Measurements from ENCODE around the gene UBR2. TPM values are rescaled to one million over a fixed set of nuclear protein-coding genes. Genes with fewer than 3 reads are reported as not detected.
A peak's percentile ranks its signal among the peaks of the same experiment; 100 is the strongest.
"Not testable (repeated sequence)": the region's sequence is repeated elsewhere in the genome, so short reads cannot be mapped to it uniquely, and the experiment has no call there.

UBR2 gene
- total RNA-seq, 4 donors from 2014 or later: 15.9 to 52.7 (median 49.4) TPM

DNA sequence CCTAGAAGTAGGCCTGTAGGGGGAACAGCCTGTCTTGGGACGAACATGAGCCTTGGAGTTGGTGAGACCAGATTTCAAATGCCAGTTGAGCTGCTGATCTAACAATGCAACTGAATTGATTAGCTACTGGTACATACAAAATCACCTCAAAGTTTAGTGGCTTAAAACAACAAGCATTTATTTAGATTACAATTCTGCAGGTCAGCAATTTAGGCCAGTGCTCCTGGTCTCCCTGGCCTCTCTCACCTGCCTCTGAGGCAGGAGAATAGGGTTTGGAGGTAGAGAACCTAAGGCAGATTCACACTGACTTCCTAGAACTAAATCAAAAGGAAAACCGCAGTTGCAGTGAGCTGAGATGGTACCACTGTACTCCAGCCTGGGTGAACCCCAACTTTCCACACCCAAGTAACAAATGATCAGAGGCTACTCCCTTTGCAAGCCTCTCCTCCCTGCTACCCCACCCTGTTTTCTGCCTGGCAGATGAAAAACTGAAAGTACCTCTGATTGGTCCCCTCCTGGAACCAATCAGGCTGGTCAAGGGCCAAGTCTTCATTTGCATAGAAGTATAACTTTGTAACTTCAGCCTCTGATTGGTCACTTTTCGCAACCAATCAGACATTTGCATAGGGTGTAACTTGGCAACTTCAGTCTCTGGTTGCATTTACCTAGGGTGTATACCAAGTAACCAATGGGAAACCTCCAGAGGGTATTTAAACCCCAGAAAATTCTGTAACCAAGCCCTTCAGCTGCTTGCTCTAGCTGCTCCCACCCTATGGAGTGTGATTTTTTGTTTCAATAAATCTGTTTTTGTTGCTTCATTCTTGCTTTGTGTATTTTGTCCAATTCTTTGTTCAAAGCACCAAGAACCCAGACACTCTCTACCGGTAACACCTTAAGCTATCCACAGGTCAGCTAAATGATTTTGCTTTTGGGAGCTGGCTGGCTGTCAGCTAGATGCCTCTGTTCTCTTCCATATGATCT, 8.1 kb upstream of the UBR2 start:
- no peaks in the 10 kb centered on the region for H3K9me3 ChIP-seq
- no peaks in the 10 kb centered on the region for H3K27me3 ChIP-seq
- WGBS, 2 donors (ENCODE audit: low coverage in 1 of 2): 65 to 90% methylated on average over 2 to 4 of the region's 4 CpGs
- DNase-seq: peak; percentile 81
- H3K27ac ChIP-seq: peak overlapping the region; percentile 88 to 91 (median 88)
- peaks cover 4 to 24% (median 11%) of the 10 kb centered on the region in 4 donors for H3K4me1 ChIP-seq
- in situ Hi-C loops (cut with MboI; ENCODE audit: low pct_ligation_motif_present in 1 of 4, low pct_unique_long_range_greater_than_20kb in 1 of 4, low sequenced_read_pairs in 3 of 4) (no loop called here), intact Hi-C loops (cut with DNase I; ENCODE audit: low total_unique reads) (no loop called here)
- TF ChIP-seq, protein P1, sequence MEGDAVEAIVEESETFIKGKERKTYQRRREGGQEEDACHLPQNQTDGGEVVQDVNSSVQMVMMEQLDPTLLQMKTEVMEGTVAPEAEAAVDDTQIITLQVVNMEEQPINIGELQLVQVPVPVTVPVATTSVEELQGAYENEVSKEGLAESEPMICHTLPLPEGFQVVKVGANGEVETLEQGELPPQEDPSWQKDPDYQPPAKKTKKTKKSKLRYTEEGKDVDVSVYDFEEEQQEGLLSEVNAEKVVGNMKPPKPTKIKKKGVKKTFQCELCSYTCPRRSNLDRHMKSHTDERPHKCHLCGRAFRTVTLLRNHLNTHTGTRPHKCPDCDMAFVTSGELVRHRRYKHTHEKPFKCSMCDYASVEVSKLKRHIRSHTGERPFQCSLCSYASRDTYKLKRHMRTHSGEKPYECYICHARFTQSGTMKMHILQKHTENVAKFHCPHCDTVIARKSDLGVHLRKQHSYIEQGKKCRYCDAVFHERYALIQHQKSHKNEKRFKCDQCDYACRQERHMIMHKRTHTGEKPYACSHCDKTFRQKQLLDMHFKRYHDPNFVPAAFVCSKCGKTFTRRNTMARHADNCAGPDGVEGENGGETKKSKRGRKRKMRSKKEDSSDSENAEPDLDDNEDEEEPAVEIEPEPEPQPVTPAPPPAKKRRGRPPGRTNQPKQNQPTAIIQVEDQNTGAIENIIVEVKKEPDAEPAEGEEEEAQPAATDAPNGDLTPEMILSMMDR (IDR thresholded peaks at IDR 0.05): no peak
- TF ChIP-seq POLR2A (IDR thresholded peaks at IDR 0.05) (peak; percentile 88), POLR2AphosphoS5 (IDR thresholded peaks at IDR 0.05) (peak in 2 of 3 donors; percentile 78 to 88), EP300 (IDR thresholded peaks at IDR 0.05; ENCODE audit: low read depth) (no peak)
- no peaks in the 10 kb centered on the region for H3K36me3 ChIP-seq
- H3K4me3 ChIP-seq: no peak overlapping the region

DNA sequence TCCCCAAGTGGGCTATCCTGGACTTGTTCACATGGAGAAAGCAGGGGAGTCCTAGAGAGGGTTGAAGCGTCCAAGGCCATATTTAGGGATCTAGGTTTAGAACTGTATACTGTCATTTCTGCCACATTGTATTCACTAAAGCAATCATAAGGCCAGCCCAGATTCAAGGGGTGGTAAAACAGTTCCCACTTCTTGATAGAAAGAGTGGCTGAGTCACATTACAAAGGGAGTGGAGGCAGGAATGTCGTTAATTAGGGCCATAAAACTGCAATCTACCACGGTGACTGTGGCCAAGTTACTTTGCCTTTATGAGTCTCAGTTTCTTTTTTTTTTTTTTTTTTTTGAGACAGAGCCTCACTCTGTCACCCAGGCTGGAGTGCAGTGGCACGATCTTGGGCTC, 7.4 kb upstream of the UBR2 start:
- Histone ChIP-seq H3K27me3 (no peaks in the 10 kb centered on the region), H3K4me1 (peaks cover 4 to 24% (median 11%) of the 10 kb centered on the region in 4 donors), H3K4me3 (no peak overlapping the region), H3K27ac (peak overlapping the region; percentile 88 to 91 (median 88)), H3K36me3 (no peaks in the 10 kb centered on the region), H3K9me3 (no peaks in the 10 kb centered on the region)
- 20 to 48% methylated on average over 2 to 4 of the region's 4 CpGs for WGBS, 2 donors (ENCODE audit: low coverage in 1 of 2)
- intact Hi-C loops (cut with DNase I; ENCODE audit: low total_unique reads) (no loop called here), in situ Hi-C loops (cut with MboI; ENCODE audit: low pct_ligation_motif_present in 1 of 4, low pct_unique_long_range_greater_than_20kb in 1 of 4, low sequenced_read_pairs in 3 of 4) (no loop called here)
- peak; percentile 59 for DNase-seq
- TF ChIP-seq POLR2A (IDR thresholded peaks at IDR 0.05) (no peak), EP300 (IDR thresholded peaks at IDR 0.05; ENCODE audit: low read depth) (no peak), POLR2AphosphoS5 (IDR thresholded peaks at IDR 0.05) (no peak)
- TF ChIP-seq, protein P1 (IDR thresholded peaks at IDR 0.05): no peak

DNA sequence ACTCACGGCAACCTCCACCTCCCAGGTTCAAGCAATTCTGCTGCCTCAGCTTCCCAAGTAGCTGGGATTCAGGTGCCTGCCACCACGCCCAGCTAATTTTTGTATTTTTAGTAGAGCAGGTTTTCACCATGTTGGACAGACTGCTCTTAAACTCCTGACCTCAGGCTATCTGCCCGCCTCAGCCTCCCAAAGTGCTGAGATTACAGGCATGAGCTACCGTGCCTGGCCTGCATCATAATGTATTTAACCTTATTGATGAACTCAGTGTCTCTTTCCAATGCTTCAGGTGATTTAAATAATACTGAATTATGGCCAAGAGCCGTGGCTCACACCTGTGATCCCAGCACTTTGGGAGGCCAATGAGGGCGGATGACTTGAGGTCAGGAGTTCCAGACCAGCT, 4.6 kb upstream of the UBR2 start:
- DNase-seq; intact Hi-C loops (cut with DNase I; ENCODE audit: low total_unique reads): not testable (repeated sequence)
- WGBS, 2 donors (ENCODE audit: low coverage in 1 of 2): 87 to 96% methylated on average over 5 to 6 of the region's 6 CpGs

DNA sequence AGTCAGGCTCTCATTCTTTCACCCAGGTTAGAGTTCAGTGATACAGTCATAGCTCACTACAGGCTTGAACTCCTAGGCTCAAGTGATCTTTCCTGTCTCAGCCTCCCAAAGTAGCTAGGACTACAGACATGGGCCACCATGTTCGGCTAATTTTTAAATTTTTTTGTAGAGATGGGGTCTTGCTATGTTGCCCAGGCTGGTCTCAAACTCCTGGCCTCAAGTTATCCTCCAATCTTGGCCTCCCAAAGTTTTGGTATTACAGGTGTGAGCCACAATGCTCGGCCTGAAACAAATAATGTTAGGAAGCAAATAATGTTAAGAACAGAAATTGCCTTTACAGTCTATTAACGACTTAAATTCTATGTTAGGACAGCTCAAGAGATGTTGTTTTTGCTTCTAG, 1.8 kb upstream of the UBR2 start:
- DNase-seq: no peak
- Histone ChIP-seq H3K36me3 (no peaks in the 10 kb centered on the region), H3K4me1 (peaks cover 9 to 39% (median 23%) of the 10 kb centered on the region in 4 donors), H3K9me3 (no peaks in the 10 kb centered on the region), H3K4me3 (no peak overlapping the region), H3K27me3 (no peaks in the 10 kb centered on the region), H3K27ac (no peak overlapping the region)
- intact Hi-C loops (cut with DNase I; ENCODE audit: low total_unique reads) (no loop called here), in situ Hi-C loops (cut with MboI; ENCODE audit: low pct_ligation_motif_present in 1 of 4, low pct_unique_long_range_greater_than_20kb in 1 of 4, low sequenced_read_pairs in 3 of 4) (no loop called here)
- 76 to 93% methylated on average over 2 to 3 of the region's 3 CpGs for WGBS, 2 donors (ENCODE audit: low coverage in 1 of 2)
- TF ChIP-seq EP300 (IDR thresholded peaks at IDR 0.05; ENCODE audit: low read depth) (no peak), POLR2AphosphoS5 (IDR thresholded peaks at IDR 0.05) (no peak), POLR2A (IDR thresholded peaks at IDR 0.05) (no peak)
- TF ChIP-seq, protein P1 (IDR thresholded peaks at IDR 0.05): no peak

More for the DNA sequence above, 4.6 kb upstream of the UBR2 start:
- in situ Hi-C loops (cut with MboI; ENCODE audit: low pct_ligation_motif_present in 1 of 4, low pct_unique_long_range_greater_than_20kb in 1 of 4, low sequenced_read_pairs in 3 of 4); H3K9me3 ChIP-seq; H3K4me3 ChIP-seq; H3K36me3 ChIP-seq; H3K27ac ChIP-seq; H3K27me3 ChIP-seq: not testable (repeated sequence)
- H3K4me1 ChIP-seq: peaks cover 4 to 32% (median 12%) of the 10 kb centered on the region in 4 donors
